OCI-LY1 (cell line): ENCODE results near the gene MTFR2.

ENCODE experiments used
- EZH2 ChIP-seq: fragments of 200-600 bp; sonication (generic), shearing (Covaris generic); IDR thresholded peaks from 2 replicates; pipeline ENCODE4 v1.8.0; 2017; ENCODE audit warnings: borderline replicate concordance, mixed run types, mild to moderate bottlenecking, antibody characterized with exemption, low read length, moderate library complexity, mixed read lengths
- TF ChIP-seq, protein P1 (sequence below): fragments of 200-600 bp; sonication (generic), shearing (Covaris generic); IDR thresholded peaks from 2 replicates; pipeline ENCODE4 v1.5.1; 2017; ENCODE audit warnings: mild to moderate bottlenecking, antibody characterized with exemption, low read length, moderate library complexity, mixed read lengths

DNA sequence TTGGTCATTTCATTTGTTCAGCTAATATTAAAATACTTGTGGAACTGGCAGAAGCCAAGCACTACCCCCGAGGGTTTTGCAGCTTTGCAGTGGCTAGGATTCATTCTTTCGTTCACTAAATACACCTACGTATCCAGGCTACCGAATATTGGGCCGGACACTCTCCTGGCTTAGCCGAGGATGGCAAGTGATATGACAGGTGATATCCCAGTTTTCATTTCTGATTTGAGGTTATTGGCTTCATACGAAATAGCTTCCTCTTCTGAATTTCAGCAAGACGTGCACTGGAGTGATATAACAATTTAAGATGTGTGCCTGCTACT is 536 bp upstream of the MTFR2 start:
- TF ChIP-seq, protein P1, sequence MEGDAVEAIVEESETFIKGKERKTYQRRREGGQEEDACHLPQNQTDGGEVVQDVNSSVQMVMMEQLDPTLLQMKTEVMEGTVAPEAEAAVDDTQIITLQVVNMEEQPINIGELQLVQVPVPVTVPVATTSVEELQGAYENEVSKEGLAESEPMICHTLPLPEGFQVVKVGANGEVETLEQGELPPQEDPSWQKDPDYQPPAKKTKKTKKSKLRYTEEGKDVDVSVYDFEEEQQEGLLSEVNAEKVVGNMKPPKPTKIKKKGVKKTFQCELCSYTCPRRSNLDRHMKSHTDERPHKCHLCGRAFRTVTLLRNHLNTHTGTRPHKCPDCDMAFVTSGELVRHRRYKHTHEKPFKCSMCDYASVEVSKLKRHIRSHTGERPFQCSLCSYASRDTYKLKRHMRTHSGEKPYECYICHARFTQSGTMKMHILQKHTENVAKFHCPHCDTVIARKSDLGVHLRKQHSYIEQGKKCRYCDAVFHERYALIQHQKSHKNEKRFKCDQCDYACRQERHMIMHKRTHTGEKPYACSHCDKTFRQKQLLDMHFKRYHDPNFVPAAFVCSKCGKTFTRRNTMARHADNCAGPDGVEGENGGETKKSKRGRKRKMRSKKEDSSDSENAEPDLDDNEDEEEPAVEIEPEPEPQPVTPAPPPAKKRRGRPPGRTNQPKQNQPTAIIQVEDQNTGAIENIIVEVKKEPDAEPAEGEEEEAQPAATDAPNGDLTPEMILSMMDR, result no peak
- TF ChIP-seq EZH2, result no peak
